ENCODE results near the gene SPINT2.
A peak's percentile ranks its signal among the peaks of the same experiment; 100 is the strongest.
"Not testable (repeated sequence)": the region's sequence is repeated elsewhere in the genome, so short reads cannot be mapped to it uniquely, and the experiment has no call there.

The SPINT2 gene, protein sequence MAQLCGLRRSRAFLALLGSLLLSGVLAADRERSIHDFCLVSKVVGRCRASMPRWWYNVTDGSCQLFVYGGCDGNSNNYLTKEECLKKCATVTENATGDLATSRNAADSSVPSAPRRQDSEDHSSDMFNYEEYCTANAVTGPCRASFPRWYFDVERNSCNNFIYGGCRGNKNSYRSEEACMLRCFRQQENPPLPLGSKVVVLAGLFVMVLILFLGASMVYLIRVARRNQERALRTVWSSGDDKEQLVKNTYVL

DNA sequence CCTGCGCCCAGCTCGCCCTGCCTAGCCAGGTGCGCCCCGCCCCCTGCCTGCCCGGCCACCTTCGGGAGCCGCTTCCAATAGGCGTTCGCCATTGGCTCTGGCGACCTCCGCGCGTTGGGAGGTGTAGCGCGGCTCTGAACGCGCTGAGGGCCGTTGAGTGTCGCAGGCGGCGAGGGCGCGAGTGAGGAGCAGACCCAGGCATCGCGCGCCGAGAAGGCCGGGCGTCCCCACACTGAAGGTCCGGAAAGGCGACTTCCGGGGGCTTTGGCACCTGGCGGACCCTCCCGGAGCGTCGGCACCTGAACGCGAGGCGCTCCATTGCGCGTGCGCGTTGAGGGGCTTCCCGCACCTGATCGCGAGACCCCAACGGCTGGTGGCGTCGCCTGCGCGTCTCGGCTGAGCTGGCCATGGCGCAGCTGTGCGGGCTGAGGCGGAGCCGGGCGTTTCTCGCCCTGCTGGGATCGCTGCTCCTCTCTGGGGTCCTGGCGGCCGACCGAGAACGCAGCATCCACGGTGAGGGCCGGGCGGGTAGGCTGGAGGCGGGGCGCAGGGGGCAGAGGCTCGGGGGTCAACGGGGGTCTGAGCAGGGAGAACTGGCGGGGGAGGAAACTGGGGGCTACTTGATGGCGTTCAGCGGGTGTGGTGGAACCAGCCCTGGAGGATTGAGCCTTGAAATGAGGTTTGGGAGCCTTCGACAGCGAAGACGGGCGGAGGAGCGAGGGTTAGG lies at the start of gene SPINT2:
TSS of gene SPINT2 (plus strand) at position 88 of the 727 bp plus-strand sequence. CDS start at position 408, 320 bp downstream.
- DNase-seq (ENCODE audit: low spot score in 2 of 2): peak in 1 of 2 donors; percentile 19
- no peaks in the 10 kb centered on the region for H3K9me3 Mint-ChIP-seq
- peaks cover 30% of the 10 kb centered on the region for H3K27me3 Mint-ChIP-seq
- peak; percentile 30 for ATAC-seq (replicated peaks; ENCODE audit: extremely low read depth, poor library complexity, severe bottlenecking)
- peaks cover 21% of the 10 kb centered on the region for H3K4me1 Mint-ChIP-seq
- H3K4me3 Mint-ChIP-seq: peak within 1 kb of the TSS; percentile 68
- peaks cover 5% of the 10 kb centered on the region for H3K36me3 Mint-ChIP-seq (ENCODE audit: insufficient read depth)
- peak within 1 kb of the TSS; percentile 56 for H3K27ac Mint-ChIP-seq (ENCODE audit: low read depth)

DNA sequence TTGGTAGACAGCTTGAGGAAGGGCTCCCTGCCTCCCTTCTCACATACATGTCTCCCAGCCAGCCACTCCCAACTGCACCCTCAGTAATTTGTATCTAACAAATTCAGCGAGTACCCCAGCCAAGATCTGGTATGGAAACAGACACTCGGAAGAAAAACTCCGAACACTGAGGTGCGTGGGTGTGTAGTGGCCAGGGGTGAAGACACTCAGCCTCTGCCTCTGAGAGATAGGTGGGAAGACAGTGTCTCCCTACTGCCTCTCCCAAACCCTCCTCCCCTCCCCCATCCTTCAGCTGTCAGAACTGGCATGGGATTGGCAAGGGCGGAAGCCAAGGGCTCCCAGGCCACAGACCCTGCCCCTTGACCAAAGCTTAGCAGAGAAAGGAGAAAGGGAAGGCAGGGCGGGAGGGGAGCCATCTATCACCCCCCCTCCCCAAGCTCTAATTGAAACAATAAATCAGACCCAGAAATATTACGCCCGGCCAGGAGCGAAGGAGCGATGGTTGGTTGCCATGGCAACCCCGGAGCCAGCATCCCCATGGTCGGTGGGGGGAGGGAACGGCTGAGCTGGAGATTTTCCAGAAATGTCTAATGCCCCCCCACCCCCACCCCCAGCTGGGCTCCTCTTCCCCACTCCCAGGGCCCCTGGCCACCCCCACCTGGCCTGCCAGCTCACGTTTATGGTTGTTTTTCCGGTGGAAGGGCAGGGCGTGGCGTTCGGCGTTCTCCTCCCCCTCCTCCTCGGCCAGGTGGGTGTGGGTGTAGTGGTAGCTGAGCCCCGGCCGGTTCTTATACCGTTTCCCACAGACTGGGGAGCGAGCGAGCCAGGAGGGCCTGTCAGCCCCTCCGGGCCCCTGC lies 47.4 kb upstream of the SPINT2 start:
- Mint-ChIP-seq H3K4me3 (no peak overlapping the region), H3K27me3 (peaks cover 57% of the 10 kb centered on the region), H3K36me3 (ENCODE audit: insufficient read depth) (peaks cover 16% of the 10 kb centered on the region), H3K4me1 (peaks cover 16% of the 10 kb centered on the region), H3K27ac (ENCODE audit: low read depth) (no peak overlapping the region), H3K9me3 (peaks cover 5% of the 10 kb centered on the region)
- DNase-seq (ENCODE audit: low spot score in 2 of 2) (no peak), ATAC-seq (replicated peaks; ENCODE audit: extremely low read depth, poor library complexity, severe bottlenecking) (no peak)

DNA sequence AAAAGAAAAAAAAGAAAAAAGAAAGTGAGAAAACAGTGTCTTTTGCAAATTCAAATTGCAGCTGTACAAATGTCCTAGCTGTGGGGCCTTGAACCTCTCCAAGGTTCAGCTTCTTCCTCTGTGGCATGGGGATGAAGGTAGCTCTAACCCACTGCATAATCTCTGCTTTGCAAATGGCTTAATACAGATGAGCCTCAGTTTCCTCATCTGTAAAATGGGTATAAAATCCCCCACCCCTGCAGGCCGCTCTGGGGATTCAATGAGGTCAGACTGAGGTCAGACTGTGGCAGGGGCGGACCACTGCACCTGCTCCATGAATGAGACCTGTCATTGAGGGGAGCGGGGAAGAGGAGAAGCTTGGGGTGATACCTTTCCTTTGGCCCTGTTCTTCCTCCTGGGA lies 46.2 kb upstream of the SPINT2 start:
- peaks cover 5% of the 10 kb centered on the region for H3K9me3 Mint-ChIP-seq
- no peak for DNase-seq (ENCODE audit: low spot score in 2 of 2)
- H3K4me1 Mint-ChIP-seq: peaks cover 19% of the 10 kb centered on the region
- H3K36me3 Mint-ChIP-seq (ENCODE audit: insufficient read depth): peaks cover 13% of the 10 kb centered on the region
- peaks cover 65% of the 10 kb centered on the region for H3K27me3 Mint-ChIP-seq
- no peak for ATAC-seq (replicated peaks; ENCODE audit: extremely low read depth, poor library complexity, severe bottlenecking)
- H3K27ac Mint-ChIP-seq (ENCODE audit: low read depth): no peak overlapping the region
- H3K4me3 Mint-ChIP-seq: no peak overlapping the region

DNA sequence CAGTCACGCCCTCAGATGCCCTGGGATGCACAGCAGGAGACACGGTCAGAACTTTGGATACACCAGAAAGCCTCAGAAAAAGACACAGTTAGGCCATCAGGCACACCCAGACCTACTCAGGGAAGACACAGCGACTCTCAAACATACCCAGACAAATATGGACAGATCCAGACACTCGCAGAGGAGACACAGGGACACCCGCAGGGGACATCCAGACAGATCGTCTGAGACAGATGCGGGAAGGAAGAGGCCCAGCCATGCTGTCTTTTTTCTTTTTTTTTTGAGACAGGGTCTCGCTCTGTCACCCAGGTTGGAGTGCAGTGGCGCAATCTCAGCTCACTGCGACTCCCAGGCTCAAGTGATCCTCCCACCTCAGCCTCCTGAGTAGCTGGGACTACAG lies 45.2 kb upstream of the SPINT2 start:
- no peak for ATAC-seq (replicated peaks; ENCODE audit: extremely low read depth, poor library complexity, severe bottlenecking)
- H3K4me1 Mint-ChIP-seq: peaks cover 15% of the 10 kb centered on the region
- peaks cover 76% of the 10 kb centered on the region for H3K27me3 Mint-ChIP-seq
- H3K4me3 Mint-ChIP-seq: no peak overlapping the region
- H3K9me3 Mint-ChIP-seq: peaks cover under 1% of the 10 kb centered on the region
- DNase-seq (ENCODE audit: low spot score in 2 of 2): no peak
- H3K36me3 Mint-ChIP-seq (ENCODE audit: insufficient read depth): peaks cover 8% of the 10 kb centered on the region
- no peak overlapping the region for H3K27ac Mint-ChIP-seq (ENCODE audit: low read depth)

DNA sequence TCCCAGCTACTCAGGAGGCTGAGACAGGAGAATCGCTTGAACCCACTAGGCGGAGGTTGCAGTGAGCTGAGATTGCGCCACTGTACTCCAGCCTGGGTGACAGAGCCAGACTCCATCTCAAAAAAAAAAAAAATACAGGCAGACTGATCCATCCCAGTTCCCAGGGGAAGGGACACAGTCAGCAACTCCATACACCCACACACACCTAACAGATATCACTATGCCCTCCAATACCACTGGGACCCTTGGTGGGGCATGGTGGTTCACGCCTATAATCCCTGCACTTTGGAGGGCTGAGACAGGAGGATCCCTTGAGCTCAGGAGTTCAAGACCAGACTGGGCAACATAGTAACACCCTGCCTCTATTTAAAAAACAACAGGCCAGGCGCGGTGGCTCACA lies 43.0 kb upstream of the SPINT2 start:
- Mint-ChIP-seq H3K27me3 (peaks cover 88% of the 10 kb centered on the region), H3K36me3 (ENCODE audit: insufficient read depth) (peaks cover 3% of the 10 kb centered on the region), H3K4me1 (peaks cover 15% of the 10 kb centered on the region)

DNA sequence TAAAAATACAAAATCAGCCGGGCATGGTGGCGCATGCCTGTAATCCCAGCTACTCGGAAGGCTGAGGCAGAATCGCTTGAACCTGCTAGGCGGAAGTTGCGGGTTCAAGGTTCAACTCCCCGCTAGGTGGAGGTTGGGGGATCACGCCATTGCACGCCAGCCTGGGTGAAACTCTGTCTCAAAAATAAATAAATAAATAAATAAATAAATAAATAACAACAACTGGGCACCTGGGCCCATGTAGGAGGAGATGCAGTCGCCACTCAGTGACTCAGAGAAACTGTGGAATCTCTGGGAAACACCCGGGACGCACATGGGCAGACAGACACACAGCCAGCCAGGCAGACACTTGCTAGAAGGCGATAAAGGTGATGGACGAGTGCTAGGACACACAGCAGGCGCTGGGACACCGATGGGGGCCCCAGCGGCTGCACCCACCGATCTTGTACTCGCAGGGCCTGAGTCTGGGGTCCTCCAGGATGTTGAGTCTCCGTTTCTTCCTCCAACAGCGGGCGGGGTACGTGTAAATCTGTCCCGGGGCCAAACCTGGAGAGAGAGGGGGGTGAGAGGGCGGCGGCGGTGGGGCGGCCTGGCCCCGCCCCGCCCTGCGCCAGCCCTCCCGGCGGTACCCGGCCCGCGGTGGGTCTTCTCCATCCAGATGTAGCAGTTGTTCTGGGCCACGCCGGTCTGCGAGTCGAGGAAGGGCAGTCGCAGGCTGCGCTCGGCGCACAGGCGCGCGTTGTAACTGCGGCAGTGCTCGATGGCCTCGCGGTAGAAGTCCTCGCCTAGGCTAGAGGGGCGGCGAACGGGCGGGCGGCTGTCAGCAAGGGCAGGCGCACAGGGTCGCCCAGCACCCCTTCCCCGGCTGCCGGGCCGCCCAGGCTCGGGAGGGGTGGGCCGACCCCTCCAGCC lies 42.2 kb upstream of the SPINT2 start:
- Mint-ChIP-seq H3K9me3 (no peaks in the 10 kb centered on the region), H3K27ac (ENCODE audit: low read depth) (no peak overlapping the region), H3K27me3 (peaks cover 89% of the 10 kb centered on the region), H3K36me3 (ENCODE audit: insufficient read depth) (peaks cover 3% of the 10 kb centered on the region), H3K4me3 (no peak overlapping the region), H3K4me1 (peaks cover 15% of the 10 kb centered on the region)
- DNase-seq (ENCODE audit: low spot score in 2 of 2) (no peak), ATAC-seq (replicated peaks; ENCODE audit: extremely low read depth, poor library complexity, severe bottlenecking) (no peak)

More for the DNA sequence above, 43.0 kb upstream of the SPINT2 start:
- H3K27ac Mint-ChIP-seq (ENCODE audit: low read depth): no peak overlapping the region
- no peaks in the 10 kb centered on the region for H3K9me3 Mint-ChIP-seq
- DNase-seq (ENCODE audit: low spot score in 2 of 2): no peak
- ATAC-seq (replicated peaks; ENCODE audit: extremely low read depth, poor library complexity, severe bottlenecking): no peak
- no peak overlapping the region for H3K4me3 Mint-ChIP-seq

DNA sequence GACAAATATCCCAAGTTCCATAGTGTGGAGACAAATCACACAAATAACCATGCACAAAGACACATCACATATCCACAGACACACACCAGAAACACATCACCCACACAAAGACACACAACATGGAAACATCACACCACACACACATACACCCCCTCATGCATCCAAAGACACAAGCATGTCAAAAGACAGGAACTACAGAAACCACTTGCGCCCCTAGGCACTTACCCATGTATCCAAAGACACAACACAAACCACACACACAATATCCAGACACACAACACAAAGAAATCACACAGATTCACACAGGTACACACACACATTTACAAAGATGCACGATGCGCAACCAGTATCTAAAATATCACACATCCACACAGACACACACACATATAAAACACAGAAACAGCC lies 41.3 kb upstream of the SPINT2 start:
- DNase-seq (ENCODE audit: low spot score in 2 of 2): no peak
- Mint-ChIP-seq H3K36me3 (ENCODE audit: insufficient read depth) (peaks cover 5% of the 10 kb centered on the region), H3K9me3 (no peaks in the 10 kb centered on the region), H3K4me3 (peak overlapping the region; percentile 11), H3K27ac (ENCODE audit: low read depth) (no peak overlapping the region), H3K4me1 (peaks cover 15% of the 10 kb centered on the region), H3K27me3 (peaks cover 88% of the 10 kb centered on the region)
- ATAC-seq (replicated peaks; ENCODE audit: extremely low read depth, poor library complexity, severe bottlenecking): no peak

DNA sequence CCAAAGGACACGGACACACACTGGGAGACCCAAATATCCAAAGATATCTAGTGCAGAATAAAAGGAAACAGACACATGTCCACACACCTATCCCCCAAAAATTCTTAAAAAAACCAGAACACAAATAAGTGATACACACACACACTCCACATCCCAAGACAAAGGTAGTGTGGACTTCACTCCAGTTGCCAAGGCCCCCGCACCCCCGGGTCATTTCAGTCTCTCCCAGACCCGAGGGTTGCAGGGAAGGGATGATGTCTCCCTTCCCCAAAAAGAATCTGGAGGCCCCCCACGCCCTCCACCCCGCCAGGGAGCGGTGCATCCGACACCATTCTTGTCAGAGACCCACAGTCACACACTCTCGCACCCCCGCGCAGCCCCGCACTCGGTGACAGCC lies 40.8 kb upstream of the SPINT2 start:
- Mint-ChIP-seq H3K27me3 (peaks cover 83% of the 10 kb centered on the region), H3K27ac (ENCODE audit: low read depth) (no peak overlapping the region), H3K9me3 (no peaks in the 10 kb centered on the region), H3K36me3 (ENCODE audit: insufficient read depth) (peaks cover 5% of the 10 kb centered on the region), H3K4me1 (peaks cover 16% of the 10 kb centered on the region), H3K4me3 (peak overlapping the region; percentile 65)
- ATAC-seq (replicated peaks; ENCODE audit: extremely low read depth, poor library complexity, severe bottlenecking): peak; percentile 16
- no peak for DNase-seq (ENCODE audit: low spot score in 2 of 2)

DNA sequence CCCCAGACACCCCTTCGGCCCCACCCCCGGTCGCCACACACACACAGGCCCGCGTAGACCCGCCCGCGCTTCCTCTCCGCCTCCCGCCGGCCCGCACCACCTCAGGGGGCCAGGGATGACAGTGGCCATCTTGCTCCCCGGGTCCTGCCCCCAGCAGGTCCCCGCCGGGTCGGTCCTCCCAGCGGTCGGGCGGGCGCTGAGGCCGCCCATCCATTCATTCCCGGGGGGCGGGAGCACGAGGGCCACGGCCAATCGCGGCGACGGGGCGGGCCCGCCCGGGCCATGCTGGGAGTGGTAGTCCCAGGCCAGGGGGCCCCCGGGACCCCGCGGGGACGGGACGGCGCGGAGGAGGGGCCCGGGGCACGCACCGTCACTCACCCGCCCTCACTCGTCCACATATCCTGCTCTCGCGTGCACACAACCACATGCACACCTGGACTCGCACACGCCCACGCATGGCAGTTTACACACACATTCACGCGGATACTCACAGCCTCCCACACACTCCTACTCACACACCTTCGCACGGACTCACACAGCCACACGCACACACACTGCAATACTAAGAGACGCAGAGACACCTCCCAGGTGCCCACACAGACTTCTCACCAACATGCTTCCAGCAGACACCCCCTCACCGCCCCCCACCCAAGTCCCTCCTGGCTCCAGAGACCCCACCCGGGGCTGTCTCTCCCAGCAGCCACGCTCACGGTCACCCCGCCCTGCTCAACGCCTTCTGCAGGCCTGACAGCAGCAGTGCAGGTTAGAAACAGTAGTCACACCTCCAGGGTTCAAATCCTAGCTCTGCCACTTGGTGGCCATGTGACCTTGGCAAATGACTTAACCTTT lies 40.1 kb upstream of the SPINT2 start, which contains the start of gene DPF1:
TSS of gene DPF1 (minus strand) at position 209 of the 849 bp plus-strand sequence. CDS start at position 129, 80 bp downstream.
- peaks cover 5% of the 10 kb centered on the region for H3K36me3 Mint-ChIP-seq (ENCODE audit: insufficient read depth)
- peaks cover 20% of the 10 kb centered on the region for H3K4me1 Mint-ChIP-seq
- H3K27ac Mint-ChIP-seq (ENCODE audit: low read depth): no peak within 1 kb of the TSS
- H3K4me3 Mint-ChIP-seq: peak within 1 kb of the TSS; percentile 65
- peak; percentile 49 for ATAC-seq (replicated peaks; ENCODE audit: extremely low read depth, poor library complexity, severe bottlenecking)
- DNase-seq (ENCODE audit: low spot score in 2 of 2): no peak
- peaks cover 77% of the 10 kb centered on the region for H3K27me3 Mint-ChIP-seq
- H3K9me3 Mint-ChIP-seq: no peaks in the 10 kb centered on the region

DNA sequence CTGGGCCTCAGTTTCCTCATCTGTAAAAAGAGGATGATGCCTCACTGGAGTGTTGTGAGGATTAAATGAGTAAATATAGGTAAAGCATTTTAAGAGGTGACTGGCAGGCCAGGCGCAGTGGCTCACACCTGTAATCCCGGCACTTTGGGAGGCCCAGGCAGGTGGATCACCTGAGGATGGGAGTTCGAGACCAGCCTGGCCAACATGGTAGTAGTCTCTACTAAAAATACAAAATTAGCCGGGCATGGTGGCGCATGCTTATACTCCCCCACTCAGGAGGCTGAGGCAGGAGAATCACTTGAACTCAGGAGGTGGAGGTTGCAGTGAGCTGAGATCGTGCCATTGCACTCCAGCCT lies 39.5 kb upstream of the SPINT2 start:
- ATAC-seq (replicated peaks; ENCODE audit: extremely low read depth, poor library complexity, severe bottlenecking); H3K27ac Mint-ChIP-seq (ENCODE audit: low read depth); DNase-seq (ENCODE audit: low spot score in 2 of 2); H3K36me3 Mint-ChIP-seq (ENCODE audit: insufficient read depth); H3K9me3 Mint-ChIP-seq: not testable (repeated sequence)
- peak overlapping the region; percentile 65 for H3K4me3 Mint-ChIP-seq
- peaks cover 20% of the 10 kb centered on the region for H3K4me1 Mint-ChIP-seq
- H3K27me3 Mint-ChIP-seq: peaks cover 75% of the 10 kb centered on the region

DNA sequence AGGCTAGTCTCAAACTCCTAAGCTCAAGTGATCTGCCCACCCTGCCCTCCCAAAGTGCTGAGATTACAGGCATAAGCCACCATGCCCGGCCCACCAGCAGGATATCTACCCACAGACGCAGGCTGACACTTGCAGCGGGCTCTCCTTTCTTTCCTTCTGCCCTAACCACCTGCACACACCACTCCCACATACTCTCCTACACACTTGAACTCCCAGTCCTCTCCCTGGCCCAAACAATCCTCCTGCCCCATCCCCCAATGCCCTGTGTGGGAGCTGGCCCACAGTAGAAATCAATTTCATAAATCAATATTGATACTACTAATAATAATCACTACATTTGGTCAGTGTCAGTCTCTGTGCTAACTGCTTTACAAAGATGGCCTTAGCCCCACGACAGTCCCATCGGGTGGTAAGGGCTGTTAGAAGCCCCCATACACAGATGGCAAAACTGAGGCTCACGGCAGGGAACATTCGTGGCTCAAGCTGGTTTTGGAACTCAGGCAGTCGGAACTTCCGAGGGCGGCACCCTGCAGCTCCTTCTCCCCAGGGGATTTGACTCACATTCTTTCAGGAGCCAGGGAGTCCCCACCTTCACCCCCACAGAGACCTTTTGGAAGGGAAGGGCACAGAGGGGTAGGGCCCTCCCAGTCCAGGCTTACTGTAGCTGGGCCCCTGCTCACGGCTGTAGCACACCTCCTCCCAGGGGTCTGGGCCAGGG lies 36.9 kb upstream of the SPINT2 start:
- DNase-seq (ENCODE audit: low spot score in 2 of 2): no peak
- Mint-ChIP-seq H3K4me1 (peaks cover 20% of the 10 kb centered on the region), H3K27ac (ENCODE audit: low read depth) (no peak overlapping the region), H3K9me3 (no peaks in the 10 kb centered on the region), H3K36me3 (ENCODE audit: insufficient read depth) (peaks cover 5% of the 10 kb centered on the region), H3K27me3 (peaks cover 84% of the 10 kb centered on the region), H3K4me3 (no peak overlapping the region)
- no peak for ATAC-seq (replicated peaks; ENCODE audit: extremely low read depth, poor library complexity, severe bottlenecking)
